WTC11 (cell line): ENCODE measurements around the gene CREBBP.

ENCODE experiments used
- CTCF ChIP-seq: fragments of 200-600 bp; IDR thresholded peaks from 2 replicates; pipeline ENCODE4 v1.8.0; 2022; ENCODE audit warnings: antibody characterized with exemption
- FOXP4 ChIP-seq: sonication (generic); formaldehyde crosslinking; IDR thresholded peaks from 2 replicates; pipeline ENCODE4 v1.8.0; 2022; ENCODE audit warnings: mild to moderate bottlenecking, missing genetic modification reagents
- JUN ChIP-seq: sonication (generic); formaldehyde crosslinking; IDR thresholded peaks from 2 replicates; pipeline ENCODE4 v1.8.0; 2023; ENCODE audit warnings: mild to moderate bottlenecking, missing genetic modification reagents
- MAX ChIP-seq: sonication (generic); formaldehyde crosslinking; IDR thresholded peaks from 2 replicates; pipeline ENCODE4 v1.8.0; 2022; ENCODE audit warnings: mild to moderate bottlenecking, missing genetic modification reagents
- NFE2L1 ChIP-seq: sonication (generic); formaldehyde crosslinking; IDR thresholded peaks from 2 replicates; pipeline ENCODE4 v1.8.1; 2023; ENCODE audit warnings: missing genetic modification reagents
- NR3C1 ChIP-seq: sonication (generic); formaldehyde crosslinking; conservative IDR thresholded peaks from 2 replicates; pipeline ENCODE4 v1.8.1; 2023; ENCODE audit warnings: low read depth, mild to moderate bottlenecking, missing genetic modification reagents
- PRDM15 ChIP-seq: sonication (generic); formaldehyde crosslinking; IDR thresholded peaks from 2 replicates; pipeline ENCODE4 v1.8.0; 2022; ENCODE audit warnings: missing genetic modification reagents
- RELA ChIP-seq: sonication (generic); formaldehyde crosslinking; IDR thresholded peaks from 2 replicates; pipeline ENCODE4 v1.8.1; 2022; ENCODE audit warnings: missing genetic modification reagents, mild to moderate bottlenecking, borderline replicate concordance

GRCh38 chr16:3737181-3737580 lies 143.3 kb downstream of the CREBBP start:
- no peak for TF ChIP-seq CTCF
- TF ChIP-seq MAX, result no peak
- TF ChIP-seq NFE2L1 (CRISPR knock-in tag), result no peak
- no peak for TF ChIP-seq FOXP4 (CRISPR knock-in tag)
- no peak for TF ChIP-seq RELA (CRISPR knock-in tag)
- no peak for TF ChIP-seq JUN (CRISPR knock-in tag)
- TF ChIP-seq NR3C1, result no peak
- no peak for TF ChIP-seq PRDM15
